ENCODE data around the gene MCOLN1. TPM values are rescaled to one million over a fixed set of nuclear protein-coding genes. Genes with fewer than 3 reads are reported as not detected.

The MCOLN1 gene
- total and polyA plus RNA-seq, 4 donors = 10.9 to 17.0 (median 13.7) TPM

- 44% methylated on average over 2 of the region's 2 CpGs for WGBS
- Histone ChIP-seq H3K9ac (ENCODE audit: low read depth in 1 of 2, low read length in 2 of 2) (no peak overlapping the region), H3K36me3 (ENCODE audit: control insufficient read depth in 4 of 4, insufficient read depth in 3 of 4, low read depth in 1 of 4, low read length in 3 of 4) (no peaks in the 10 kb centered on the region), H3K4me3 (ENCODE audit: low read depth in 1 of 3, low read length in 3 of 3) (no peak overlapping the region), H3K27me3 (ENCODE audit: control insufficient read depth in 4 of 4, insufficient read depth in 4 of 4, low read length in 3 of 4) (no peaks in the 10 kb centered on the region), H3K9me3 (ENCODE audit: control insufficient read depth in 4 of 4, low read length in 3 of 4) (no peaks in the 10 kb centered on the region), H3K4me1 (ENCODE audit: control insufficient read depth in 4 of 4, insufficient read depth in 4 of 4, low read length in 3 of 4) (peaks cover 8 to 12% (median 9%) of the 10 kb centered on the region in 4 donors), H3K27ac (ENCODE audit: low read depth in 1 of 2, low read length in 2 of 2) (no peak overlapping the region)
- DNase-seq (ENCODE audit: low spot score) = no peak
- TF ChIP-seq FOXA1 (IDR thresholded peaks at IDR 0.05) = no peak
- TF ChIP-seq, protein P1, sequence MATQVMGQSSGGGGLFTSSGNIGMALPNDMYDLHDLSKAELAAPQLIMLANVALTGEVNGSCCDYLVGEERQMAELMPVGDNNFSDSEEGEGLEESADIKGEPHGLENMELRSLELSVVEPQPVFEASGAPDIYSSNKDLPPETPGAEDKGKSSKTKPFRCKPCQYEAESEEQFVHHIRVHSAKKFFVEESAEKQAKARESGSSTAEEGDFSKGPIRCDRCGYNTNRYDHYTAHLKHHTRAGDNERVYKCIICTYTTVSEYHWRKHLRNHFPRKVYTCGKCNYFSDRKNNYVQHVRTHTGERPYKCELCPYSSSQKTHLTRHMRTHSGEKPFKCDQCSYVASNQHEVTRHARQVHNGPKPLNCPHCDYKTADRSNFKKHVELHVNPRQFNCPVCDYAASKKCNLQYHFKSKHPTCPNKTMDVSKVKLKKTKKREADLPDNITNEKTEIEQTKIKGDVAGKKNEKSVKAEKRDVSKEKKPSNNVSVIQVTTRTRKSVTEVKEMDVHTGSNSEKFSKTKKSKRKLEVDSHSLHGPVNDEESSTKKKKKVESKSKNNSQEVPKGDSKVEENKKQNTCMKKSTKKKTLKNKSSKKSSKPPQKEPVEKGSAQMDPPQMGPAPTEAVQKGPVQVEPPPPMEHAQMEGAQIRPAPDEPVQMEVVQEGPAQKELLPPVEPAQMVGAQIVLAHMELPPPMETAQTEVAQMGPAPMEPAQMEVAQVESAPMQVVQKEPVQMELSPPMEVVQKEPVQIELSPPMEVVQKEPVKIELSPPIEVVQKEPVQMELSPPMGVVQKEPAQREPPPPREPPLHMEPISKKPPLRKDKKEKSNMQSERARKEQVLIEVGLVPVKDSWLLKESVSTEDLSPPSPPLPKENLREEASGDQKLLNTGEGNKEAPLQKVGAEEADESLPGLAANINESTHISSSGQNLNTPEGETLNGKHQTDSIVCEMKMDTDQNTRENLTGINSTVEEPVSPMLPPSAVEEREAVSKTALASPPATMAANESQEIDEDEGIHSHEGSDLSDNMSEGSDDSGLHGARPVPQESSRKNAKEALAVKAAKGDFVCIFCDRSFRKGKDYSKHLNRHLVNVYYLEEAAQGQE (IDR thresholded peaks at IDR 0.05) = no peak
- TF ChIP-seq, protein P2, sequence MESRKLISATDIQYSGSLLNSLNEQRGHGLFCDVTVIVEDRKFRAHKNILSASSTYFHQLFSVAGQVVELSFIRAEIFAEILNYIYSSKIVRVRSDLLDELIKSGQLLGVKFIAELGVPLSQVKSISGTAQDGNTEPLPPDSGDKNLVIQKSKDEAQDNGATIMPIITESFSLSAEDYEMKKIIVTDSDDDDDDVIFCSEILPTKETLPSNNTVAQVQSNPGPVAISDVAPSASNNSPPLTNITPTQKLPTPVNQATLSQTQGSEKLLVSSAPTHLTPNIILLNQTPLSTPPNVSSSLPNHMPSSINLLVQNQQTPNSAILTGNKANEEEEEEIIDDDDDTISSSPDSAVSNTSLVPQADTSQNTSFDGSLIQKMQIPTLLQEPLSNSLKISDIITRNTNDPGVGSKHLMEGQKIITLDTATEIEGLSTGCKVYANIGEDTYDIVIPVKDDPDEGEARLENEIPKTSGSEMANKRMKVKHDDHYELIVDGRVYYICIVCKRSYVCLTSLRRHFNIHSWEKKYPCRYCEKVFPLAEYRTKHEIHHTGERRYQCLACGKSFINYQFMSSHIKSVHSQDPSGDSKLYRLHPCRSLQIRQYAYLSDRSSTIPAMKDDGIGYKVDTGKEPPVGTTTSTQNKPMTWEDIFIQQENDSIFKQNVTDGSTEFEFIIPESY (IDR thresholded peaks at IDR 0.05) = no peak
These were observed 19.9 kb upstream of the MCOLN1 start for GRCh38 chr19:7502552-7502951.

- Histone ChIP-seq H3K4me1 (ENCODE audit: control insufficient read depth in 4 of 4, insufficient read depth in 4 of 4, low read length in 3 of 4) (peaks cover 8 to 12% (median 9%) of the 10 kb centered on the region in 4 donors), H3K36me3 (ENCODE audit: control insufficient read depth in 4 of 4, insufficient read depth in 3 of 4, low read depth in 1 of 4, low read length in 3 of 4) (no peaks in the 10 kb centered on the region), H3K9me3 (ENCODE audit: control insufficient read depth in 4 of 4, low read length in 3 of 4) (no peaks in the 10 kb centered on the region), H3K27ac (ENCODE audit: low read depth in 1 of 2, low read length in 2 of 2) (no peak overlapping the region), H3K27me3 (ENCODE audit: control insufficient read depth in 4 of 4, insufficient read depth in 4 of 4, low read length in 3 of 4) (no peaks in the 10 kb centered on the region), H3K9ac (ENCODE audit: low read depth in 1 of 2, low read length in 2 of 2) (no peak overlapping the region), H3K4me3 (ENCODE audit: low read depth in 1 of 3, low read length in 3 of 3) (no peak overlapping the region)
- no peak for TF ChIP-seq HNF4A (conservative IDR thresholded peaks at IDR 0.05)
- TF ChIP-seq TAF1 (conservative IDR thresholded peaks at IDR 0.05) = no peak
- 92% methylated on average over 6 of the region's 6 CpGs for WGBS
- DNase-seq (ENCODE audit: low spot score) = no peak
These were observed 17.7 kb upstream of the MCOLN1 start for GRCh38 chr19:7504684-7505083.

- Histone ChIP-seq H3K36me3 (ENCODE audit: control insufficient read depth in 4 of 4, insufficient read depth in 3 of 4, low read depth in 1 of 4, low read length in 3 of 4) (no peaks in the 10 kb centered on the region), H3K27me3 (ENCODE audit: control insufficient read depth in 4 of 4, insufficient read depth in 4 of 4, low read length in 3 of 4) (no peaks in the 10 kb centered on the region), H3K4me3 (ENCODE audit: low read depth in 1 of 3, low read length in 3 of 3) (no peak overlapping the region), H3K9ac (ENCODE audit: low read depth in 1 of 2, low read length in 2 of 2) (no peak overlapping the region), H3K27ac (ENCODE audit: low read depth in 1 of 2, low read length in 2 of 2) (no peak overlapping the region), H3K9me3 (ENCODE audit: control insufficient read depth in 4 of 4, low read length in 3 of 4) (no peaks in the 10 kb centered on the region), H3K4me1 (ENCODE audit: control insufficient read depth in 4 of 4, insufficient read depth in 4 of 4, low read length in 3 of 4) (peaks cover 8 to 12% (median 9%) of the 10 kb centered on the region in 4 donors)
- DNase-seq (ENCODE audit: low spot score) = no peak
- WGBS = 53% methylated on average over 19 of the region's 19 CpGs
- no peak for TF ChIP-seq RAD21 (IDR thresholded peaks at IDR 0.05)
- no peak for TF ChIP-seq GABPA (IDR thresholded peaks at IDR 0.05 in 1 of 2, conservative IDR thresholded peaks at IDR 0.05 in 1 of 2)
- TF ChIP-seq SP1 (IDR thresholded peaks at IDR 0.05) = no peak
- no peak for TF ChIP-seq HNF4G (IDR thresholded peaks at IDR 0.05)
- TF ChIP-seq, protein P3, sequence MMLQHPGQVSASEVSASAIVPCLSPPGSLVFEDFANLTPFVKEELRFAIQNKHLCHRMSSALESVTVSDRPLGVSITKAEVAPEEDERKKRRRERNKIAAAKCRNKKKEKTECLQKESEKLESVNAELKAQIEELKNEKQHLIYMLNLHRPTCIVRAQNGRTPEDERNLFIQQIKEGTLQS (IDR thresholded peaks at IDR 0.05) = no peak
- TF ChIP-seq EGR1 (IDR thresholded peaks at IDR 0.05; ENCODE audit: low read depth in 2 of 2) = no peak
- TF ChIP-seq FOXA1 (IDR thresholded peaks at IDR 0.05) = no peak
These were observed 17.1 kb upstream of the MCOLN1 start for GRCh38 chr19:7505288-7505681.

Data from liver (tissue), 9 donors.